ENCODE measurements around the gene TFAP2D.

The TFAP2D gene

DNA sequence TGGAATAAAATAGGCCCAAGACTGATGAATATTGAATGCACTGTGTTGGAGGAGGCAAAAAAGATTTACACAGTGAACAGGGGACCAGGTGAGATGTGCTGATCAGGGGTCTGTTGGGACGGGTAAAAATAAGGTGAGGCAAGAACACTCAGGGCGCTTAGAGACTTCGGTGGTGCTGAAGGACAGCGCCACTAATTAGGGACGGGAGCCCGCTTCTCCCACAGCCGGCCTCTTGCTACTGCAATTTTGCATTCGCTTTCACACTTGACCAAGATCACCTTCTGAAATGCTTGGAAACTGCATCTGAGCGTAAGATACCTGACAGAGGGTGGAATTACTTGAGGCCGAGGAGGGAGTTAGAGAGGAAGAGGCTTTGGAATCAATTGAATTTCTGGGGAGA lies 7.3 kb downstream of the TFAP2D start:
- DNase-seq (ENCODE audit: low spot score), result no peak

DNA sequence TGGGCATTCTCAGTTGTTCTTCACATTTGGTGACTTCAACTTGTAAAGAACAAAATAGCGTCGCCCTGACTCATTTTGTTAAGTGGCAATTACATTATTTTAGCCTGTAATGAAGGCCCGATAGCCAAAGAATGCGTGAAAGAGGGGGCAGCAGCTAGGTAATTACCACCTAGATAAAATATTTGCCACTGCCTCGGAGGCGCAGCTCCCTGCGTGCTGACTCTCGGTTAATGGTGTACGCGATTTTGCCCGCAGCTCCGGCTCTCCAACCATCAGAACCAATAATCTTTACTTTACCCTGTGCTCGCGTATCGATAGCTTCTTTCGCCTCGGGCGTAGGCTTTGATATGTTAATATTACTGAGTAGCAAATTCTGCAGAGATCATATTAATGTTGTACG lies 8.7 kb downstream of the TFAP2D start:
- no peak for DNase-seq (ENCODE audit: low spot score)

- DNase-seq (ENCODE audit: low spot score), result no peak
Measured at GRCh38 chr6:50722829-50723554, 9.7 kb downstream of the TFAP2D start.

- no peak for DNase-seq (ENCODE audit: low spot score)
Measured at GRCh38 chr6:50724381-50725124, 11.2 kb downstream of the TFAP2D start.

DNA sequence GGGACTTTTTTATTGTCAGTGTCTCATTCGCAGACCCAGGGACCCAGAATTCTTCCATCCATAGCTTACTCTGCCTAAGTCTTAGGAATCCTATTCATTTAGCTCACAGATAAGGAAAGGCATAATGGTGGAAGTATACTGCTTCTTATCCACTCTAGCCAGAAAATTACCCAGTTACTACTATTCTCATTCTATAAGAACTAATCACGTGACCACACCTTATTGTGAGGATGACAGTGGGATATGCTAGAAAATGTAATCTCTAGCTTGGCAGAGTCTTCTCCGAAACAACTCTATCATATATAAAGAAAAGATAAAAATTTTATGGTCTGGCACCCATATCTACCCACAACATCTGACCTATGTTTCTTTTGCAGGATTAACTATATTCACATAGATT lies 21.2 kb downstream of the TFAP2D start:
- DNase-seq (ENCODE audit: low spot score), result no peak

GRCh38 chr6:50742161-50742560 lies 28.8 kb downstream of the TFAP2D start:
- no peak for DNase-seq (ENCODE audit: low spot score)

DNA sequence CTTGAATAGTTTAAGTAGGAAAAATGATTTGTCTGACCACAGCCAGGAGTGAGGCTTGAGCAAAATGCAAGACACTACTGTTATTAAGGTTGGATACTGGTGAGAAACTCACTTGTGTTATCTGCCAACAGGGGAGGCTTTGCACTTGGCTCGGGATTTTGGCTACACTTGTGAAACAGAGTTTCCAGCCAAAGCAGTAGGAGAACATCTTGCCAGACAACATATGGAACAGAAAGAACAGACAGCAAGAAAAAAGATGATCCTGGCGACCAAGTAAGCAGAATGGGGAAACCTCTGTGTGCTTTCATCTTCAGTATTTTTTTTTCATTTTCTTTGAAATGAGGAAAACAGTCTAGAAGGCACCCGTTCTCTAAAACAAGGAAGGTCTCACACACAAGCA lies 31.6 kb downstream of the TFAP2D start:
- DNase-seq (ENCODE audit: low spot score), result no peak

DNA sequence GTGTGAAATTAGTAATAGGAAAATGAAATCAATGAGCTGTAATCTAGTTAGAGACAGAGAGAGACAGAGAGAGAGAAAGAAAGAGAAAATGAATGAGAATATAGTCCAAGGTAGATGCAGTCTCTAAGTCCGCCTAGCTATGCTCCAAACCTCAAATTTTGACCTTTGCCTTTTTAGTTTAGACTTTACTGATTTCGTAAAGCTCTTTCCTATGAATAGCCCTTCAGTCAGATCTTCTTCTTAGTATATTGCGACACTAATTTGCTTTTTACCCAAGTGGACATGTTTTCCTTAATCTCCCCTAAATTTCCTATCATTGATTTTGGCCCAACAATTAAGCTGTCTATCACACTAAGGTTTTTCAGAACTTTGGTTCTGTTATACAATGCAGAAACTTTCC lies 49.5 kb downstream of the TFAP2D start:
- no peak for DNase-seq (ENCODE audit: low spot score)

- no peak for DNase-seq (ENCODE audit: low spot score)
Measured at GRCh38 chr6:50778696-50779095, 65.4 kb downstream of the TFAP2D start.

DNA sequence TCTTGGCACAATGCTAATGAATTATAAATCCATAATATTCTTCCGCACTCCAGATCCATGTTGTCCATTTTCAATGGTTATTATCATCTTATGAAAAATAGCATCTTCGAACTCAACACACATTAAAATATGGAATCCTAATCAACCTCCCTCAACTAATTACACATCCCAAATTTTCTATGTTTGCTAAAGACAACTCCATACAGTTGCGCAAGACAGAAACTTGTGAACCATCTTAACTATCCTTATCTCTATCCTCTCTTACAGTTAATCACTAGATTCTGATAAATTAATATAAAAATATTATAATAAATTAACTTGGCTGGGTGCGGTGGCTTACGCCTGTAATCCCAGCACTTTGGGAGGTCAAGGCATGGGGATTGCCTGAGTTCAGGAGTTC lies 67.1 kb downstream of the TFAP2D start:
- no peak for DNase-seq (ENCODE audit: low spot score)

- DNase-seq (ENCODE audit: low spot score), result no peak
Measured at GRCh38 chr6:50785921-50786320, 72.6 kb downstream of the TFAP2D start.

DNA sequence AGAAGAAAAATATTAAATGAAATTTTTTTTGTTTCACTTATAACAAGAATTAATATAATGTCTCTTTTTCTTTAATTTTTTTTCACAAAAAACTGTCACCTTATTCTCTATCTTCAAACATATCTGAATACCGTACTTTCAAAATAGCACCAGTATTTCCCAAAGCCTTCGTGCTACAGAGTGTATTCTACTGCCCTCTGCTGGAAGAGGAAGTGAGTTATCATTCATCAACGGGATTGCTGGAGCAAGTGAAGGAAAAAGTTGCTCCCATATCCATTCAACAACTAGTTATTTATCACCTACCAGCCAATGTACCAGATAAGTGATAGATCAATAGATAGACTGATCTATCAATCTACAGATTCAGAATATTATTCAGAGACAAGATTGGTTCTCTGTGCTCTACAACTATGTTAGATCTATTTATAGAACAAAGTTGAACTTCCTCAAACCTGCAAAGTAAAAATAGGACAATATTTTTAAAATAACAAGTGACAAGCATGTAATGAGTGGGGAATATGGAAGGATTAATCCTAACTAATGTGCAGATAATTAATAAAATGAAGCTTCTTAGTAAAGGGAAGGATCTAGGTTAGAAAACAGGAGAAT lies 78.7 kb downstream of the TFAP2D start:
- DNase-seq (ENCODE audit: low spot score), result peak; percentile 40

GRCh38 chr6:50792771-50793170 lies 79.4 kb downstream of the TFAP2D start:
- DNase-seq (ENCODE audit: low spot score), result no peak

DNA sequence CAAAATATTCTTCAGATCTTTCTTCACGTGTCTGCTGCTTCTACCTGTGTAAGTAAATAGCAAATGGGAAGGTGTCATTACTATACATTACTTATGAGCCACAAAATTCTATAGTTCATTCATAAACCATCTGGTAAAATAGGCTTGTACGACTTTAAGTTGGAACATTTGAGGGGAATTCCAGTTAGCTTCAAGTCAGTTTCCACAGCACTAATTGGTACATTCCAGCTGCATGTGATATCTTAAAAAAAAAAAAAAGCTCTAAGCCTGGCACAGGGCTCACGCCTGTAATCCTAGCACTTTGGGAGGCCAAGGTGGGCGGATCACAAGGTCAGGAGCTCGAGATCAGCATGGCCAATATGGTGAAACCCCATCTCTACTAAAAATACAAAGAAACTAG lies 82.2 kb downstream of the TFAP2D start:
- no peak for DNase-seq (ENCODE audit: low spot score)

GRCh38 chr6:50804283-50804682 lies 91.0 kb downstream of the TFAP2D start:
- DNase-seq (ENCODE audit: low spot score), result no peak

- no peak for DNase-seq (ENCODE audit: low spot score)
Measured at GRCh38 chr6:50807035-50807434, 93.7 kb downstream of the TFAP2D start.

- DNase-seq (ENCODE audit: low spot score), result no peak
Measured at GRCh38 chr6:50815436-50816114, 102.2 kb downstream of the TFAP2D start.

DNA sequence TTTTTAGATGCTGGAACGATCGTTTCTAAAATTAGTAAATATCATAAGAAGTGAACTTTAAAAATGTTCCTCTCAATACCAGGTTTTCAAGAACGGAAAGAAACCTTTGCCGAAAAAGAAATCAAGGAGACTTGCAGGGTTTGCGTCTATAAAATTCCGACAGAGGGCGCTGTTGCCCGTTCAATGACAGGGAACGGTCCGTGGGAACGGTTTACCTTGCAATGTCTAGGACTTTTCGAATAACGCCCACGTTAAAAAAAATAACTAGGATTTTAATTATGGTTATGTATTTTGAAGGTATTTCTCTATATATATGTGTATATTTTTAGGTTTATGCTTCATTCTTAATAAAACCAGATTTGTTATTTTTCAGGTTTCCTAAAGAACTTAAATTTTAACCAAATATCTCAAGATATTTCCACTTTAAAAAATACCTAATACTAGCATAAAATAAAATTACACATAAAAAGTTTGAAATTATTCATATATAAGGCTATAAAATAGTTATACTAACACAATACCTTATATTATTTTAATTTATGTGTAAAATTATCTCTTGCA lies 102.9 kb downstream of the TFAP2D start:
- DNase-seq (ENCODE audit: low spot score), result peak; percentile 79

- no peak for DNase-seq (ENCODE audit: low spot score)
Measured at GRCh38 chr6:50816947-50817645, 103.8 kb downstream of the TFAP2D start.

GRCh38 chr6:50817646-50817950 lies 104.3 kb downstream of the TFAP2D start:
- no peak for DNase-seq (ENCODE audit: low spot score)

DNA sequence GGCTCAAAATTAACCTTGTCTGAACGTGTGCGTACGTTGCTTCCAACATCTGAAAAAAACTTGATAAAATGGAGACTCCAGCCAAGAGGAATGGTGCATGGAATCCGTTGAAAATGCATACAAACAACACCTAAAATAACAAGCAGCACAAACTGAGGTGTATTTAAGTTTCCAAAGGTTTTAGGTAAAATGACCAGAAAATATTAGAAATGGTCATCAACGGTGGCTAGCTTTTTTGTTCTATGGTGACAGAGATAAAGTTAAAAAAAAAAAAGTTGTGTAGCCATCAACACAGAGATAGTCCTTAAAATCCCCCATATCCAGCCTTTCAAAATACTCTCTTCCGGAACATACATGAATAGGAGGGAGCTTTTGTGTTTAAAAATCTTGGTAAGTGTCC lies 104.7 kb downstream of the TFAP2D start:
- DNase-seq (ENCODE audit: low spot score), result no peak

DNA sequence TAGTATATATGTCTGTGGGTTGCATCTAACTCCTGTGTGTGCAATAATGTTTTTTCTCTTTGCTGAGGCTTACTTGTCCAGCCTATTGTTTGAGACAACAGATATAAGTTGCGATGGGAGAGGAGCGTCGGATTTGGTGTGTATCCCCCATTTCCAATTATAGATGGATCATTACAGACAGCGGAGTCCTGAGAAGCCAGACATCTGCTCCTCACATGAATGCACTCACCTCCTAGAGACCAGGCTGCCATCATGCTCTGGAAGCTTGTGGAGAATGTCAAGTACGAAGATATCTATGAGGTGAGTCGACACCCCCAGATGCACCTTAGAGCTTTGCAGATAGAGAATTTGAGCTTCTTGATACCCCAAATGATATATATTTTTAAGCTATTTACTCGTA lies 105.3 kb downstream of the TFAP2D start, which contains the start of gene TFAP2B:
TFAP2B (plus strand) TSS at position 199 of the 400 bp plus-strand sequence; CDS start at position 220, 21 bp downstream.
- DNase-seq (ENCODE audit: low spot score), result no peak

Measured in AG08396 (cell line).